HEK293 (cell line): ENCODE data around the gene NRTN.

ENCODE experiments used
- CTCF ChIA-PET: fragments of 350-600 bp; formaldehyde crosslinking; extraction: SDS; loops from one replicate; lab custom pipeline; 2021; ENCODE audit warnings: antibody characterized with exemption; lab: Yijun Ruan, JAX
- POLR2A ChIA-PET: fragments of 300-600 bp; formaldehyde crosslinking; extraction: SDS; loops from one replicate; lab custom pipeline; 2020; ENCODE audit warnings: antibody characterized with exemption, inconsistent platforms; lab: Yijun Ruan, JAX
- H3K27ac ChIP-seq: fragments of 200-500 bp; sonication (Bioruptor generic); 2 replicates; pipeline ENCODE4 v1.5.1; 2014; ENCODE audit warnings: low read depth, low read length, control low read depth, inconsistent platforms; ENCODE audit errors: extremely low read depth
- H3K36me3 ChIP-seq, 2 experiments: fragments of 200-500 bp in 1 of 2; sonication (Bioruptor generic) in 1 of 2; 1 replicate in 1 of 2; 2 replicates in 1 of 2; pipeline ENCODE4 v1.5.1; 2014 to 2017; ENCODE audit warnings: inconsistent platforms in 2 of 2, low read length in 2 of 2; ENCODE audit not compliant: control insufficient read depth in 2 of 2, insufficient read depth in 1 of 2
- H3K4me1 ChIP-seq: fragments of 200-500 bp; sonication (Bioruptor generic); 2 replicates; pipeline ENCODE4 v1.5.1; 2014; ENCODE audit warnings: mild to moderate bottlenecking, low read length, inconsistent platforms; ENCODE audit not compliant: control insufficient read depth, insufficient read depth
- H3K4me3 ChIP-seq: 2 replicates; pipeline ENCODE4 v1.5.1; 2011; ENCODE audit warnings: low read depth, mild to moderate bottlenecking, control low read depth, low read length, moderate library complexity
- H3K9me3 ChIP-seq: fragments of 200-500 bp; sonication (Bioruptor generic); 2 replicates; pipeline ENCODE4 v1.5.1; 2014; ENCODE audit warnings: low read depth, low read length, inconsistent platforms; ENCODE audit not compliant: control insufficient read depth, insufficient read depth
- EGR2 ChIP-seq: fragments of 450-650 bp; formaldehyde crosslinking; IDR thresholded peaks from 2 replicates; pipeline ENCODE4 v1.5.1; 2016; ENCODE audit warnings: low read depth, missing biosample characterization, missing genetic modification characterization
- GLIS1 ChIP-seq: fragments of 450-650 bp; formaldehyde crosslinking; IDR thresholded peaks from 2 replicates; pipeline ENCODE4 v1.5.1; 2016; ENCODE audit warnings: missing biosample characterization, missing genetic modification characterization
- ZFHX2 ChIP-seq: fragments of 450-650 bp; formaldehyde crosslinking; conservative IDR thresholded peaks from 2 replicates; pipeline ENCODE4 v1.5.1; 2016; ENCODE audit warnings: missing biosample characterization, missing genetic modification characterization
- ZFP69B ChIP-seq: fragments of 450-650 bp; formaldehyde crosslinking; IDR thresholded peaks from 2 replicates; pipeline ENCODE4 v1.5.1; 2016; ENCODE audit warnings: missing biosample characterization, missing genetic modification characterization
- ZNF335 ChIP-seq: fragments of 450-650 bp; formaldehyde crosslinking; conservative IDR thresholded peaks from 2 replicates; pipeline ENCODE4 v1.5.1; 2016; ENCODE audit warnings: missing biosample characterization, missing genetic modification characterization
- ZNF350 ChIP-seq: fragments of 450-650 bp; formaldehyde crosslinking; IDR thresholded peaks from 2 replicates; pipeline ENCODE4 v1.5.0; 2017; ENCODE audit warnings: missing biosample characterization, mild to moderate bottlenecking, missing genetic modification characterization
- ZNF548 ChIP-seq: fragments of 450-650 bp; formaldehyde crosslinking; IDR thresholded peaks from 2 replicates; pipeline ENCODE4 v1.5.1; 2016; ENCODE audit warnings: missing biosample characterization, missing genetic modification characterization
- ZNF768 ChIP-seq: fragments of 450-650 bp; formaldehyde crosslinking; IDR thresholded peaks from 2 replicates; pipeline ENCODE4 v1.5.1; 2018; ENCODE audit warnings: missing biosample characterization, mild to moderate bottlenecking, missing genetic modification characterization
- TF ChIP-seq, protein P1 (sequence below): fragments of 450-650 bp; formaldehyde crosslinking; IDR thresholded peaks from 2 replicates; pipeline ENCODE4 v1.5.1; 2017; ENCODE audit warnings: missing biosample characterization, missing genetic modification characterization
- TF ChIP-seq, protein P2 (sequence below): fragments of 450-650 bp; formaldehyde crosslinking; IDR thresholded peaks from 2 replicates; pipeline ENCODE4 v1.5.1; 2016; ENCODE audit warnings: missing biosample characterization, missing genetic modification characterization
- TF ChIP-seq, protein P3 (sequence below): fragments of 450-650 bp; formaldehyde crosslinking; IDR thresholded peaks from 2 replicates; pipeline ENCODE4 v1.5.1; 2016; ENCODE audit warnings: missing biosample characterization, missing genetic modification characterization, borderline replicate concordance
- TF ChIP-seq, protein P4 (sequence below): fragments of 450-650 bp; formaldehyde crosslinking; IDR thresholded peaks from 2 replicates; pipeline ENCODE4 v1.5.1; 2016; ENCODE audit warnings: missing biosample characterization, missing genetic modification characterization

The NRTN gene

GRCh38 chr19:5863030-5863665 lies 58.3 kb downstream of the NRTN start:
- no peaks in the 10 kb centered on the region for H3K9me3 ChIP-seq
- ChIA-PET POLR2A (no interaction called here), CTCF (interaction anchor here (0.7 to 1.9 kb wide), 2 partner anchors 59 to 69 kb away, joined by 3 to 7 read pairs; no protein-coding TSS in a partner anchor)

GRCh38 chr19:5864013-5864720 lies 59.3 kb downstream of the NRTN start:
- H3K36me3 ChIP-seq: no peaks in the 10 kb centered on the region
- POLR2A ChIA-PET: no interaction called here
- no peak overlapping the region for H3K27ac ChIP-seq
- H3K9me3 ChIP-seq: no peaks in the 10 kb centered on the region
- CTCF ChIA-PET: interaction anchor here (1.4 kb wide), 1 partner anchor 60 kb away, joined by 5 read pairs; the partner anchor contains the start of gene NRTN
- TF ChIP-seq, protein P1, sequence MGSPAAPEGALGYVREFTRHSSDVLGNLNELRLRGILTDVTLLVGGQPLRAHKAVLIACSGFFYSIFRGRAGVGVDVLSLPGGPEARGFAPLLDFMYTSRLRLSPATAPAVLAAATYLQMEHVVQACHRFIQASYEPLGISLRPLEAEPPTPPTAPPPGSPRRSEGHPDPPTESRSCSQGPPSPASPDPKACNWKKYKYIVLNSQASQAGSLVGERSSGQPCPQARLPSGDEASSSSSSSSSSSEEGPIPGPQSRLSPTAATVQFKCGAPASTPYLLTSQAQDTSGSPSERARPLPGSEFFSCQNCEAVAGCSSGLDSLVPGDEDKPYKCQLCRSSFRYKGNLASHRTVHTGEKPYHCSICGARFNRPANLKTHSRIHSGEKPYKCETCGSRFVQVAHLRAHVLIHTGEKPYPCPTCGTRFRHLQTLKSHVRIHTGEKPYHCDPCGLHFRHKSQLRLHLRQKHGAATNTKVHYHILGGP (tag by site-specific recombination): no peak
- TF ChIP-seq, protein P2, sequence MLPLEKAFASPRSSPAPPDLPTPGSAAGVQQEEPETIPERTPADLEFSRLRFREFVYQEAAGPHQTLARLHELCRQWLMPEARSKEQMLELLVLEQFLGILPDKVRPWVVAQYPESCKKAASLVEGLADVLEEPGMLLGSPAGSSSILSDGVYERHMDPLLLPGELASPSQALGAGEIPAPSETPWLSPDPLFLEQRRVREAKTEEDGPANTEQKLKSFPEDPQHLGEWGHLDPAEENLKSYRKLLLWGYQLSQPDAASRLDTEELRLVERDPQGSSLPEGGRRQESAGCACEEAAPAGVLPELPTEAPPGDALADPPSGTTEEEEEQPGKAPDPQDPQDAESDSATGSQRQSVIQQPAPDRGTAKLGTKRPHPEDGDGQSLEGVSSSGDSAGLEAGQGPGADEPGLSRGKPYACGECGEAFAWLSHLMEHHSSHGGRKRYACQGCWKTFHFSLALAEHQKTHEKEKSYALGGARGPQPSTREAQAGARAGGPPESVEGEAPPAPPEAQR: no peak
- TF ChIP-seq, protein P3, sequence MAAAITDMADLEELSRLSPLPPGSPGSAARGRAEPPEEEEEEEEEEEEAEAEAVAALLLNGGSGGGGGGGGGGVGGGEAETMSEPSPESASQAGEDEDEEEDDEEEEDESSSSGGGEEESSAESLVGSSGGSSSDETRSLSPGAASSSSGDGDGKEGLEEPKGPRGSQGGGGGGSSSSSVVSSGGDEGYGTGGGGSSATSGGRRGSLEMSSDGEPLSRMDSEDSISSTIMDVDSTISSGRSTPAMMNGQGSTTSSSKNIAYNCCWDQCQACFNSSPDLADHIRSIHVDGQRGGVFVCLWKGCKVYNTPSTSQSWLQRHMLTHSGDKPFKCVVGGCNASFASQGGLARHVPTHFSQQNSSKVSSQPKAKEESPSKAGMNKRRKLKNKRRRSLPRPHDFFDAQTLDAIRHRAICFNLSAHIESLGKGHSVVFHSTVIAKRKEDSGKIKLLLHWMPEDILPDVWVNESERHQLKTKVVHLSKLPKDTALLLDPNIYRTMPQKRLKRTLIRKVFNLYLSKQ: no peak
- TF ChIP-seq ZFHX2 (tag by site-specific recombination) (no peak), ZNF335 (tag by site-specific recombination) (no peak)
- TF ChIP-seq, all 188 proteins: peak for 0
- Histone ChIP-seq H3K4me1 (no peaks in the 10 kb centered on the region), H3K4me3 (no peak overlapping the region)

More at GRCh38 chr19:5863030-5863665, 58.3 kb downstream of the NRTN start:
- H3K4me3 ChIP-seq: no peak overlapping the region
- H3K36me3 ChIP-seq: no peaks in the 10 kb centered on the region
- no peaks in the 10 kb centered on the region for H3K4me1 ChIP-seq
- TF ChIP-seq ZNF768 (tag by site-specific recombination) (0 out of 2 replicates have a peak, but pooled peaks have one; percentile 45), GLIS1 (tag by site-specific recombination) (peak; percentile 61), ZNF548 (tag by site-specific recombination) (no peak)
- TF ChIP-seq, all 188 proteins: peak for 2
- no peak overlapping the region for H3K27ac ChIP-seq

DNA sequence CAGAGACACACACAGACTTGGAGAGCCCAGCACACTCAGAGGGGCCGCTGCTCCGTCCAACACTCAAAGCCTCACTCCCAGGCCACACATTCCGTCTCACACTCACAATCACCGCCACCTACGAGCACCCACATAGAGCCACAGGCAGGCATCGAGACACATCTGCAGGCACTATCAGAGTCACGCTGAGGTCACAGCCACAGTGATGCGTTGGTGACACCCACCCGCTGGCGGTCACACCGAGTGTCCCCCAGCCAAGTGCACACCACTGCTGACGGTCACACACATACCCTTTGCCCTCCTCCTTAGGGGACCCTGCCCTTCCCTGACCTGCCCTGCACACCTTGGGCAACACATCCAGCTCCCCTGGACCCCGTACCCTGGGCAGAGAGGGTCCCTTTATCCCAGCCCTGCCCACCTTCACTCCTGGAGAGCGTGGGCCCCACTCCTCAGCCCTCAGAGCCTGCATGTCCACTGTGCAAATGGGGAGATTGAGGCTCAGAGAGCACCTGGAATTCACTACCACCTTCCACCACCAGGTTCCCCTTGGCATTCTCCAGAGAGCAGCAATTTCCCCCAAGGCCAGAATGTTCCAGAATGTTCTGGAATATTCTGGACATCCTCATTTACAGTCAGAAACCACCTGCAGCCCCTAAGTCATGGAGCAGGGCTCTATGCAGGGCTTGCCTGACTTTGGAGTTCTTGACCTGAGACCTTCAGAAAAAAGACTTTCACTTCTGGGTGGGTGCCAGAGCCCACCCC lies 60.0 kb downstream of the NRTN start:
- Histone ChIP-seq H3K36me3 (no peaks in the 10 kb centered on the region), H3K4me1 (no peaks in the 10 kb centered on the region), H3K9me3 (no peaks in the 10 kb centered on the region), H3K27ac (no peak overlapping the region), H3K4me3 (no peak overlapping the region)
- POLR2A ChIA-PET: no interaction called here
- CTCF ChIA-PET: interaction anchor here (0.7 to 1.4 kb wide), 2 partner anchors 36 to 61 kb away, joined by 4 to 5 read pairs; partner anchors contain the start of gene NRTN
- TF ChIP-seq, protein P4, sequence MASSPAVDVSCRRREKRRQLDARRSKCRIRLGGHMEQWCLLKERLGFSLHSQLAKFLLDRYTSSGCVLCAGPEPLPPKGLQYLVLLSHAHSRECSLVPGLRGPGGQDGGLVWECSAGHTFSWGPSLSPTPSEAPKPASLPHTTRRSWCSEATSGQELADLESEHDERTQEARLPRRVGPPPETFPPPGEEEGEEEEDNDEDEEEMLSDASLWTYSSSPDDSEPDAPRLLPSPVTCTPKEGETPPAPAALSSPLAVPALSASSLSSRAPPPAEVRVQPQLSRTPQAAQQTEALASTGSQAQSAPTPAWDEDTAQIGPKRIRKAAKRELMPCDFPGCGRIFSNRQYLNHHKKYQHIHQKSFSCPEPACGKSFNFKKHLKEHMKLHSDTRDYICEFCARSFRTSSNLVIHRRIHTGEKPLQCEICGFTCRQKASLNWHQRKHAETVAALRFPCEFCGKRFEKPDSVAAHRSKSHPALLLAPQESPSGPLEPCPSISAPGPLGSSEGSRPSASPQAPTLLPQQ (tag by site-specific recombination): peak; percentile 59
- TF ChIP-seq ZNF350 (tag by site-specific recombination) (no peak), ZFP69B (peak; percentile 57; the same call in 1 of the 2 replicates), EGR2 (tag by site-specific recombination) (peak; percentile 64), ZFHX2 (tag by site-specific recombination) (peak; percentile 49)
